HG03280 (cell line): Measurements from ENCODE around the gene PEX3.

ENCODE experiments used
- ATAC-seq: cut with Tn5 transposase; IDR thresholded peaks from one replicate; pipeline ENCODE4 v1.9.1; 2021; ENCODE audit warnings: mild to moderate bottlenecking, moderate library complexity; ENCODE audit not compliant: unreplicated experiment

Gene PEX3, protein sequence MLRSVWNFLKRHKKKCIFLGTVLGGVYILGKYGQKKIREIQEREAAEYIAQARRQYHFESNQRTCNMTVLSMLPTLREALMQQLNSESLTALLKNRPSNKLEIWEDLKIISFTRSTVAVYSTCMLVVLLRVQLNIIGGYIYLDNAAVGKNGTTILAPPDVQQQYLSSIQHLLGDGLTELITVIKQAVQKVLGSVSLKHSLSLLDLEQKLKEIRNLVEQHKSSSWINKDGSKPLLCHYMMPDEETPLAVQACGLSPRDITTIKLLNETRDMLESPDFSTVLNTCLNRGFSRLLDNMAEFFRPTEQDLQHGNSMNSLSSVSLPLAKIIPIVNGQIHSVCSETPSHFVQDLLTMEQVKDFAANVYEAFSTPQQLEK

DNA sequence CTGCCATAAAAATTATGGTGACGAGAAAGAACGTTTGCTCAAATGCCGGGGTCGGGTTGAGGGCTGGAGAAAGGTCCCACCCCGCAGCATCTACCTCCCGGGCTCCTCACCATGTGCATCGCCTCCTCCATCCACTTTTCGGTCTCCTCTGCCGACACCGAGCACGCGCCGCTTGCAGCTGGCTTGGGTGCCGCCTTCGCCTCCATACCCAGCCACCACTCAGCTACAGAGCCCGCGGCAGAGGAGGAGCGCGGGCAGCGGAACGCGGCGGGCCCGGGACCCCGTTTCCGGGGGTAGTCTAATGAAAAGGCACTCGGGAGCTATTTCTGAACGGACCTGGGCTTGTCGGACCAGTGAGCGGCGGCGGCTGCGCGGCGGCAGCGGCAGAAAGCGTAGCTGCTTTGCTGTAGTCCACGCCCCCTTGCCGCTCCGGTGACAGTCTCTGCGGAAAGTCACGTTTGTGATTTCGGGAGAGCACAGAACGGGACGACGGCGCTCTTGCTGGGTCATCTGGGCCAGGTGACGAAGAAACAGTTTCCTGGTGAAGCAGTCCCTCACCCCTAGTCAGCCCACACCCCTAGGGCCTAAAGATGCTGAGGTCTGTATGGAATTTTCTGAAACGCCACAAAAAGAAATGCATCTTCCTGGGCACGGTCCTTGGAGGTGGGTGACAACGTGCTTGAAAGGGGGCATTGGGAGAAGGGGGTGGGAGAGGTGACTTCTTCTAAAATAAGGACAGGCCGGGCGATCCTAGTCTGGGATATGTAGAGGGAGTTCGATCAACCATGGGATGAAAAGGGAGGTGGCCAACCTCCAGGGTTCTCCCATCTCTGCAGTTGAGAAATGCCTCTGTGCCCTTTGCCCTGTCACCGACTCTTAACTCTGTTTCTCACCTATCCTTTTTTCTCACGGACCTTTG lies at the start of gene PEX3, which contains the start of gene ADAT2:
Gene PEX3 (plus strand): TSS at position 353 of the 919 bp plus-strand sequence. CDS start 238 bp downstream, at position 591.
Gene ADAT2 (minus strand): TSS at position 243 of the 919 bp plus-strand sequence. CDS start 37 bp downstream, at position 206.
- peak; percentile 98 for ATAC-seq

DNA sequence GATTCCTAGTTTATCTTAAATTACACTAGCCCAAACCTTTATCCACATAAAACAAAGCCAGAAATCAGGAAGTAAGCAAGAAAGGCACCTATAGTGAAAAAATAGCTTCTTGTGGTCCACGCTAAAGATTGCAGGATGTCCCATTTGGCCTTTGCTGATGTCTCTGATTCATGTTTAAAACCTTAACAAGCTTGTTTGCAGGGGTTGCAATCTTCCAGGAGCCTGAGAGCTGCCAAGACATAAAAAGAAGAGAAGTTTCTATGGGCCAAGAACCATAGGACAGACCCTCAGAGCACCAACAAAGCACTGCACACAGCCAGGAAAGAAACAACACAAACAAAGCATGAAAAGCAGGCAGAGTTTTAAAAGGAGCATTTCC lies 49.5 kb upstream of the PEX3 start:
- ATAC-seq = no peak

DNA sequence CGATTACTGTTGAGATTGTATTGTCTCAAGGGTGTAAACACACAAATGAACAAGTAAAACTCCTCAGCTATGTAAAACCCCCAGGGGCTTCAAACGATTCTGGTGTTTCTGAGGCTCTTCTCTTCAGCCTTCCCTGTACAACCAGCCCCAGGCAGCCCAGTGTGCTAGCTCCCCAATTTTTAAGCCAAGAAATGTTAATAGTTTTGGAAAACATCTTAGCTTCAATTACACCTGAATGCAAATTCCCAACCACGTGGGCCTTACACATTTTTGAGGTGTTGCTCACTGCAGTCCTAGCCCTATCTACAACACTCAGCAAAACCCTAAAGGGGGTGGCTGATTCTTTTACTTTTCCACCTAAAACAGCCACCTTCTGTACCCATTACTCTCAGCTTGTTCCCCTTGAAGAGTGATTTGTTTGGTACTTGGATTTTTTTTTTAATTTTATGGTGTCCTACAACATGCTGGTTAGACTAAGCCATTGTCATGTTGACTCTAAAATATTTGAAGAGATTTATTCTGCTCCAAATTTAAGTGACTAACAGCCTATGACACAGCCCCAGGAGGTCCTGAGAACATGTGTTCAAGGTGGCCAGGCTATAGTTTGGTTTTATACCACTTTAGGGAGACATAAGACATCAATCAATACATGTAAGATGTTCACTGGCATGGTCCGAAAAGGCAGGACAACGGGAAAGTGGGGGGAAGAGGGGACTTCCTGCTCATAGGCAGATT lies 48.8 kb upstream of the PEX3 start:
- no peak for ATAC-seq

DNA sequence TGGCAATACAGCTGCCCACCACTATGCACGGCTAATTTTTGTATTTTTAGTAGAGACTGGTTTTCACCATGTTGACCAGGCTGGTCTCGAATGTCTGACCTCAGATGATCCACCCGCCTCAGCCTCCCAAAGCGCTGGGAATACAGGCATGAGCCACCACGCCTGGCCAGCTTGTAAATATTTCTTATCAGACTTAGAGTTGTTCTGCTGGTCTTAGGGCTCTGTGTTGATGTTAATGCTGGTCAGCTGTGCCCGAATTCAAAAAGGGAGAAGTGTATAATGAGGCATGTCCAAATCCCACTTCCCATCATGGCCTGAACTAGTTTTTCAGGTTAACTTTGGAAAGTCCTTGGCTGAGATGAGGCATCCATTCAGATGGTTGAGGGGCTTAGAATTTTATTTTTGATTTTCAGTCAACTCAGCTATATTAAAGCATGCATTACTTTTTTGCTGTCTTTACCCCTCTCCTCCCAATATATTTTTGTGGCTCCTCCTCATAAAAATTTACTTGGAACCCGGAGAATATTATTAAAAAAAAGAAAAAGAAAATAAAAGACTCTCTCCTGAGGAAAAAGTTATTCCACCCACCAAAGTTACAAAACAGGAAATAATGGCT lies 47.8 kb upstream of the PEX3 start:
- ATAC-seq = no peak

DNA sequence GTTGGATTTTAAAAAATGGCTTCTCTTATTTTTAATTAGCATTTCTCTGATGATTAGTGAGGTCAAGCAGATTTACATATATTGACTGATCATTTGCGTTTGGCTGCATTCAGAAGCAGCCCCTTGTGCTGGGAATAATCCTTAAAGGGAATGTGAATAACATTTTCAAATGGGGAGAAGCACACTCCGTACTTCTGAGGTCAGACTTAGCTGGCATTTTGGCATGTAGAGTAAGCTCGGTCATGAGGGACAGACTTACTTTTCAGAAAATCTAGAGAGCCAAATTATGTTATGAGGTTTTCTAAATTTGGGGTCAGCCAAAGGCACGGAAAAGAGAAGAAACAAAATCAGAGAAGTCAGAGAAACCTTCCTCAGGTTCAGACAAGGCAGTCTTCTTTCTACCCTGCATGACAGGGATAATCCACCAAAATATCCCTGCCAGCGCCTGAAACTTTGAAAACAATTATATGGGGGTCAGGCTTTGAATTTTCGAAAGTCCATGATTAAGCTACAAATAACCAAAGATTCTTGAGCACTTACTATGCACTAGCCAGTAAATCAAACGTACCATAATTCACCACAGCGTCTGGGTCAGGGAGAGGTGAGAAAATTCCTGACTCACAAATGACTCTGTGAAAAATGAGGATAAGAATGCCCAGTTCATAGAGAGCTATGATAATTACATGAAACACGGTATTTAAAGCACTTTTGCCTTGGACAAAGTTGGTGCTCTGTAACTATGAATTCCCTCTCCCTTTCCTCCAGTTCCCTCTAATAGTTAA lies 45.0 kb upstream of the PEX3 start:
- no peak for ATAC-seq

DNA sequence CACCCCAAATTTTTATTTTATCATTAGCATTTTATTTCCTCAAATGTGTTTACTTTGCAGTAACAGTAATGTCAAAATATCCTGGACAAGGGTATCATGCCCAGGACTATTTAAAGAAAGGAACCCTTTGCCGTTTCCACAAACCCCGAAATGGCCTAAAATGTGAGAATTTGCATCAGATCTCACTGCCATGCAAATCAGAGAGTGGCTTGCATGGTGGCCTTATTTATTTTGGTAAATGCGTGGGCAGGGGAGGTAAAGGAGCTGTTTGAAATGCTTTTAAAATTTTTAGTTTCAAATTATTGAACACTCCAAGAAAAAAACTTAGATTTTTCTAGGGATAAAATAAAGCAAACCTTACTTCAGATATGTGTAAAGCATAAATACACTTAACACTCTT lies 43.9 kb upstream of the PEX3 start:
- no peak for ATAC-seq

DNA sequence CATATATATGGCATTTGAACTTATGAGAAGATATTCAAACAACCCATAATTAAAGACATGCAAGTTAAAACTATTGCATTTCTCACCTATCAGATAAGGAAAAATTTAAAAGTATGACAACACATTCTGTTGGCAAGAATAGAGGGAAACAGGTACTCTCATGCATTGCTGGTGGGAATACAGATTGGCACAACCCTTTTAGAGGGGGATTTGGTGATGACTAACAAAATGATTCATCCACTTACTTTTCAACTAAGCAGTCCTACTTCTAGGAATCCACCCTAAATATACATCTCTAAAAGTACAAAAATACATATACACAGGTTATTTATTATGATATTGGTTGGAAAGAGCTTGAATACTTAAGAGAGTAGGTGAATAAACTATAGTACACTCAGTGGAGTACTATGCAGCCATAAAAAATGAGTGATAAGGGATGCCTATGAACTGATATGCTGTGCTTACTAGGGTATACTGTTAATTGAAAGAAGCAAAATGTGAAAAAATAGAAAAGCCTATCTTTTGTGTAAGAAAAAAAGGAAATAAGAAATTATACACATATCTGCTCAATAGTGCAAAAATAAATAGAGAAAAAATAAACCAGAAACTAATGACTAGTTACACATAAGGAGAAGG lies 42.3 kb upstream of the PEX3 start:
- no peak for ATAC-seq

DNA sequence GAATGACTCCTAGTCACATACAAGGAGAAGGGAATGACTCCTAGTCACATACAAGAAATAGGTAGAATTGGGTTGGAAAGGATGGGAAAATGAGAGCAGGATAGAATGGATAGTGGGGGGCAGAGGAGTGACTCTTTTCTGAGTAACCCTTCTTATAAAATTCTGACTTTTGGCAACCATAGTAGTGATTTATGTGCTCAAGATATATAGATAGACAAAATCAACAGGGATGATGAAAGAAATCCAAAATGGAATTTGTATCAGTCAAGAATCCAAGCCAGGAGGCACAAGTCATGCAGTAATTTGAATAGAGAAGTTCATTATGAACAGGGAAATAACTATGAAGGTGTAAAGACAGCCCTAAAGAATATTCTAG lies 41.8 kb upstream of the PEX3 start:
- no peak for ATAC-seq

DNA sequence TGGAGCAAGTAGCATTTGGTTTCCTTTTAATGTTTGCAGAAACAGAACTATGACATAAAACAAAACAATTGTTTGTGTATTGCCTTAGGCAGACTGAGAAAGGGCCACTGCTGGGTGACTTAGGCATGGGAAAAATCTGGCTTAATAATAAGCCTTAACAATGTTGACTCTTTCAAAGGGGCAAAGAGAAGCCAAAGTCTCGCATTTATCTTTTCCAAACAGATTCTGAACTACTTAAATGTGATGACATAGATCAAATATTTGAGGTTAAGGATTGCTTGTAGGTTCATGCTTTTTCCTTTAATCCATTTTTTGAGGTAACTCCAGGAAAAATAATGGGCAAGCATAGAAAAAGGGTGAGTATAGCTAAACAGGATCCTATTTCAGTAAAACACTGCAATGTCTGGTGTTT lies 39.7 kb upstream of the PEX3 start:
- no peak for ATAC-seq

DNA sequence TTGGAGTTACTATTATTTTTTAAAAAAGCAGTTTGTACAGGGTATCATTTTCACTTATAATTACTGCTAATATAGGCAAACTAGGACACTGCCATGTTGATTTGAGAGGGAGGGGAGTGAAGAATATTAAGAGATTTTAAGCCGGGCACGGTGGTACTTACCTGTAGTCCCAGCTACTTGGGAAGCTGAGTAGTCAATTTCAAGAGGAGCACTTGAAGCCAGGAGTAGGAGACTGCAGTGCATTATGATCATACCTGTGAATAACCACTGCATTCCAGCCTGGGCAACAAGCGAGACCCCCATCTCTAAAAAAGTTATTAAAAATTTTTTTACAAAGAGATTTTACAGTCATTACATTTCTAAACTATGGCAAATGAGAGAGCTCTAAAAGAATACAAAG lies 35.8 kb upstream of the PEX3 start:
- ATAC-seq = no peak

DNA sequence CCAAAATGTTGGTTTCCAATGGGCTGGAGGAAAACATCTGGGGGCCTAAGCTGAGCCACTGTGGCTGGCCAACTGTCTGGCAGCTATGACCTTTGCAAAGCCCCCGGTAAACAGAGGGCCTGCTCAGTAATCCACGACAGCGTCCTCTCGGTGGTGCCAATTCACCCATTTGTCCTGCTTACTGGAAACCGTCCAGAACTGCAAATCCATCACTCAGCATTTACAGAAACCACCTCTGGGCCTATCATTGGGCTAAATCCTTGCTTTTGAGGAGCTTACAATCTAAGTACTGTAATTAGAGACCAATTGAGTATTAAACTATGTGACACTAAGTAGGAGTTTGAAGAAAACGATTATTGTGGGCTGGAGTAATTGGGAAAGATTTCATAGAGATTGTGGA lies 31.1 kb upstream of the PEX3 start:
- no peak for ATAC-seq

DNA sequence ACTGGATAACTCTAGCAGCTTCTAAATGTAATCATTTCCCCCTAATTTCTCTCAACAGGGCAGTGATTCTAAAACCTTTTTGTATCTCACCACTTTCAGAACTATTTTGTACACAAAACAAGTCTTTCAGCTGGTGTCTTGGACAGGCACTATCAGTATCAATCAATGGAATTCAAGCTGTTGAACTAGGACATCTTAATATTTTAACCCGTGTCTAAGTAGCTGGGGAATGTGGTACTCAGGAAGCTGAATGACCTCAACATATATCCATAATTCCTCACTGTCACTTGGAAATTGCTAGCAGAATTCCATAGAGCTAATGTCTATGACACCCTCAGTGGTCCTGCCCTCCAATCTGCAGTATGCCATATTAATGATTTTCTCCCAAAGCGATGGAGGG lies 24.6 kb upstream of the PEX3 start:
- no peak for ATAC-seq

DNA sequence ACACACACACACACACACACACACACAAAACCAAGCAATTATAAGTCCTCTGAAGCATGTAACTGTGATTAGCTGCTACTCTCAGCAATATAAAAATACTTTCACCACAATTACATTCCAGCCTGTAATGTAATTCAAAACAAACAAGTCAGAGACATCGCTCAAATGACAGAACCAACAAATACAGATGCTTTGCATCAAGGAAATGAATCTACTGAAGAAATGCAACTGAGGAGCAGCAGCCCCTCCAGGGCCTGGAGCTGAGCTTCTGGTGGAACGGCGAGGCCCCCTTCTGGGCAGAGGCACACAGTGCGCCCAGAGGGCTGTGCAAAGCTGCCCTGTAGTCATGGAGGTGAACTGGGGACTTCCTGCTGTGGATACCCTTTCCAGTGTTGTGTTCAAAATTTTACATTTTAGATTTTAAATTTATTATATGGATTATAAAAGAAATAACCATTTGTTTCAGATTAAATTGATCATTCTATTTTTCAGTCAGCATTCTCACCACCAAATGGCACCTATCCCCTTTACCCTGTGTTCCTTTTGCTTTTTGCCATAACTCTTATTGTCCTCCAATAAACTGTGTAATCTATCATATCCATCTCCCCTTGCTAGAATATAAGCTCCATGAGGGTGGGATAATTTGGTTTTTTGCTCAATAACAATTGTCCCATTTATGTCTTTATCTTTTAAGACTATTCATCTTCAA lies 23.3 kb upstream of the PEX3 start:
- peak; percentile 99 for ATAC-seq

DNA sequence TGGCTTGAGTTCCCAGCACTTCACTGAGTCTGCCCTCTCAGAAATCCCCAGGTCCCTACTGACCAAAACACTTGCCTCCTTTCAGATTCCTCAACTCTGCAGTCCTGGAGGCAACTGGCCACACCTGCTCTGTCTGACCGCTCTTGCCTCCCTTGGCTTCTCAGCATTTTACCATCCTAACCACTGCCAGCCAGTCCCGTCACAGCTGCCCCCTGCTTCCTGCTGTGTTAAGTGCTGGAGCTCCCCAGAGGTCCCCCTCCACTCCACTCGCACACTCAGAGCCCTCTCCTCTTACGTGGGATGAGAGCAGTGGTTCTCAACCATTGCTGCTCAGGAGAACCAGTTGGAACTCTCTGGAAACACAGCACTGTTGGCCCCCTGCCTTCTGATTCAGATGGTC lies 20.6 kb upstream of the PEX3 start:
- ATAC-seq = no peak

DNA sequence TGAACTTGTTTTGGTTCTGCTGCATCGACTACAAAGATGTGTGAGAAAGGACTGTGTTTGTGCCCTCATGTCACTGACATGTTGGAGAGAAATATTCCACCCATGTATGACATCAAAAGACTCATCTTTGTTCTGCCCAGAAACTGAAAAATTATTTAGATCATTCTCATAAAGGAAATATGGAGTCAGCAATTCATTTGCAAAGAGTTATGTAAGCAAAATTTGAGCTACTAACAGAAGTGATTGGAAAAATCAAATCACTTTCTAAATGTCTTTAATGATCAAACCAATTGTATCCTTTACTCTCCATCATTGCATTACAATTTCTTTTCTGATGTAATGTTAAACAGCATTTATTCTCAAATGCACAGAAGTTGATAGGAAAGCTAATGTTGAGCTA lies 19.4 kb upstream of the PEX3 start:
- ATAC-seq = no peak

DNA sequence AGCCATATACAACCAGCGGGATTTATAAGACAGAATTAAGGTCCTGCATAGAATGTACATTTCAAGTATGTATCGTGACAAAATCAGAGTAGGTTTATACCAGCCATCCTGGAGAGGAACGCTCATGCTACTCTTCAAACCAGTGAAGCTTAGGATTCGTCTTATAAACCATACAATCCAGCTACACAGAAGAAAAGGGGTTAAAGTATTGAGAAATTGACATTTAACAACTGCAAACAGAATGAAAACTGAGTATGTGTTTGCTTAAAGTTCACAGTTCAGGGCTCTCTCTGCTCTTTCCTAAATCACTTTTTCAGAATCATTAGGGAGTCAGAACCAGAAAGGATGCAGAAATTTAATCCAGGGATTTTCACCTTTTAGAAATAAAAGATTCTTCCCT lies 18.0 kb upstream of the PEX3 start:
- ATAC-seq = no peak

DNA sequence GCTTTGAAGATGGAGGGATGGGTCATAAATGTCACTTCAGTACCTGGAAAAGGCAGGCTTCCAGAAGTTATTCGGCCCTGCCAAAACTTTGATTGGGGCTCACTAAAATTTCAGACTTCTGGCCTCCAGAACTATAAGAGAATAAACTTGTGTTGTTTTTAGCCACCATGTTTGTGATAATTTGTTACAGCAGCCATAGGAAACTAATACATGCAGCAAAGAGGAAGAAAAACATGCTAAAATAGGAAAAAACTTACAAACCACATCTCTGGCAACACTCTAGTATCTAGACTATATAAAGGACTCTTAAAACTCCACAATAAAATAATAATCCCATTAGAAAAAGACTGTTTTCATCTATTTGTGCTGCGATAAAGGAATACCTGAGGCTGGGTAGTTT lies 9.6 kb upstream of the PEX3 start:
- no peak for ATAC-seq

DNA sequence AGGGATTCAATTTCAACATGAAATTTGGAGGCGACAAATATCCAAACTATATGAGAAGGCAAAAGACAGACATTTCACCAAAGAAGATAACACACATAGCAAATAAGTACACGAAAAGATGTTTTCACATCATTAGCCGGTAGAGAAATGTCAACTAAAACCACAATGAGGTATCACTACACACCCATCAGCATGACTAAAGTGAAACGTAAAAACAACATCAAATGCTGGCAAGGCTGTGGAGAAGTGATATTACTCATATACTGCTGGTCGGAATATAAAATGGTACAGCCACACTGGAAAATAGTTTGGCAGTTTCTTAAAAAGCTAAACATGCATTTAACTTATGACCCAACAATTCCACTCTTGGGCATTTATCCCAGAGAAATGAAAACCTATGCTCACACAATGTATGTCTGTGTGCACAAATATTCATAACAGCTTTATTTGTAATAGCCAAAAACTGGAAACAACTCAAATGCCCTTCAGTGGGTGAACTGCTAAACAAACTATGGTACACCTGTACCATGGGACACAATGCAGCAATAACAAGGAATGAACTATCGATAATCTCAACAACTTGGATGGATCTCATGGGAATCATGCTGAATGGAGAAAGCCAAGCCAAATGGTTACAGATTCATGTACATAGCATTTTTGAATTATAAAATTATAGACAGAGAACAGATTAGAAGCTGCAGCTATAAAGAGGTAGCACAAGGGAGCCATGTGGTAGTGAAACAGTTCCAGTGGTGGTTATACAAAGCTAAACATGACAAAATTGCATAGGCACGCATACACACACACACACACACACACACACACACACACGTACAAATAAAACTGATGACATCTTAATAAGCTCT lies 8.7 kb upstream of the PEX3 start:
- ATAC-seq = no peak
